Daoy (cell line): ENCODE data around the gene GFRA1. TPM values are rescaled to one million over a fixed set of nuclear protein-coding genes. Genes with fewer than 3 reads are reported as not detected.

Experiments used
- DNase-seq: peaks from one replicate; pipeline ENCODE4 v3.0.0-alpha.2; 2015; ENCODE audit warnings: low read depth
- total RNA-seq: library from RNA; depleted of rRNA; stranded (reverse); fragments of >200 nt; shearing (Covaris generic); gene quantifications from 2 replicates; pipeline ENCODE4 v1.2.3, GENCODE V29; 2014

GFRA1 gene
- total RNA-seq, 1 experiment from 2014 or later: 1.1 TPM

DNA sequence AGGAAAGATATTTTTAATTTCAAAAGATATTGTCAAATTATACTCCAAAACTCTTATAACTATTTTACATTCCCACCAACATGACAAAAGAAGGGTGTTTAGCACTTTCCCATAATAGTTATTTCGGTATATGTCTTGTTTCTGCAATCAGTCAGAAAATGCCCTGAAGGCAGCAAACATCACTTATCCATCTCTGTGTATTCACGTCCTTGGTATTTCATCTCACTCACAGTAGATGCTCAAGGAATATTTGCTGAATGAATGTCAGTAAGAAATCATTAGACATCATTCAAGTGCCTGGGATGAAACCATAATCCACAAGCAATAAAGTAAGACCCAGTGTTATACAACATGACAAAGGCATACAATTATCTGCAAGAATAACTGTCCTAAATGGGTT lies 112.7 kb downstream of the GFRA1 start:
- DNase-seq: no peak

DNA sequence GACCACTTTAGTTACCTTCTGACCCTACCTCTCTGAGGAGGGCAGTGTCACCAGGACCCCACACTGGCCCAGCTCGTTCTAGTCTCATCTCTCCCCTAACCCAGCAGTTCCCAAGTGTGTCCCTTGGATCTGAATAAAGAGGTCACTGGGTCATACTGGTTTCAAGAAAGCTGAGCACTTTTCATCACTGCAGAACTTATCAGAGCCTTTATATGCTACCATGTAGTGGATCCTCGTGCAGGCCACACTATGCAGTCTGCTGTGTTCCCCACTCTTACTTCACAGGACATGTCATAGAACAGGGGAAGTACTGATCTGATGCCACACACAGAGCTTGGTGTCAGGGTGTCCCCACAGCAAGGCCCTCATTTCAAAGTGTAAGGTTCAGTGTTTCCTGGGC lies 113.8 kb downstream of the GFRA1 start:
- no peak for DNase-seq

DNA sequence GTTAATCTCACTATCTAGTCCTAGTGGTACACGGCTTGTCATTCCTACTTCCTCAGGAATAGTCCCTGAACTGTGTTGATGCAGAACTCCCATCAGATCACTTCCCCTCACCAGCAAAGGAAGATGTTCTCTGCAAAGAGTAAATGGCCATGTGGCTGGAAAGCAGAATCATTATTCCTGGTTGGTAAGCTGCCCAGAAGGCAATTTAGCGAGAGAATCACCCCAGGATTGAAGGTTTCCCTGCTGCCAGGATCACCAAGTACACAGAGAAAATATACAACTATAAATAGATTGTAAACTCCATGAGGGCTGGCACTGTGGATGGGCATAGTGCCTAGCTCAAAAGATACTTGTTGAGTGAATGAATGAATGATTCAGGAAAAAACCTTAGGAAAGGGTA lies 115.0 kb downstream of the GFRA1 start:
- no peak for DNase-seq

DNA sequence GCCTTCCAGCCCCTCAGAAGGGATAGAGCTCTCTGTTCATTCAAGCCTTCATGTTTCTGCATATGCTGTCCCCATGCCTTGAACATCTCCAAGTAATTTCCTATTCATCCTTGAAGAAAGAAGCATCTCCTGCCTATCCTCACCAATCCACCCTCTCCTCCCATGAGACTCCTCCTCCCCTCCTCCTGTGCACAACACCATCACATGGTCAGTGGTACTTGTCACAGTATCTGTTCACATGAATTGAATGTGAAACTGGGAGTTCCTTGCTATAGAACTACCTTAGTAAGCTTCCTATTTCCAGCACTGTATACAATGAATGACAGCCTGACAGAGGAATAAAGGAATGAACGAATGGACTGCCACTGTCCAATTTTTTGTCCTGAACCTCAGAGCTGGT lies 115.5 kb downstream of the GFRA1 start:
- no peak for DNase-seq

DNA sequence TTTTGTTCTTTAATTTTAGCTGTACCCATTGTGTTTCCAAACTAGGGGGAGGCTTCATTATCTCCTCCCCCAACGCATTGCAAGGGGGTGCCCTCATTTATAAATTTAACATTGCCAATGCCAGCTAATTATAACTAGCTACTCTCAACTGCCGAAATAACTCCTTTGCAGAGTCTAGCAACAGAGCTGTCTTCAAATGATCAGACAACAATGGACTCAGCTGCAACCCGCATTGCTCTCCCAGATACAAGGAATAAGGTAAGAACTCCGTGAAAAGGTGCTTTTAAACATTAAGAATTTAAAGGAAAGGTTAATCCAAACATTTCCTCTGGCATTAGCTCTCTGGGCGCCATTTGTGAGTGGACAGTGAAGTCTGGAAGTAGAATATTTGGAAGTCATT lies 116.2 kb downstream of the GFRA1 start:
- DNase-seq: no peak

DNA sequence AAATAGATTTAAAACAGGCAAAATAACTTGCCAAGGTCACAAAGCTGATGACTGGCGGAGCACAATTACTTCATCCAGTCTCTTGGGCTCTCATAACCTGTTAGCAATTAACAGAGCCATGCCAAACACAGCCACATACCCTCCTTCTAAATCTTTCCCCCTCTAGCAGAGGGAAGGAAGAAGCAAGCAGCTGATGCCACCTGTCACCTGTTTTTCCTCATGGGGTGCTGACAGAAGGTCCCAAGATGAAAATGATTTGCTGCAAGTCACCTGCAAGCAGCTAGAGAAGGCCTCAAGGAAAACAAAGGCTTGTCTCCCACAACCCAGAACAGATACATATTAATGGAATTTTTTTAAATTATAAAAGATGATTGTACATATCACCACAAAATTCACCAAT lies 117.8 kb downstream of the GFRA1 start:
- DNase-seq: no peak

DNA sequence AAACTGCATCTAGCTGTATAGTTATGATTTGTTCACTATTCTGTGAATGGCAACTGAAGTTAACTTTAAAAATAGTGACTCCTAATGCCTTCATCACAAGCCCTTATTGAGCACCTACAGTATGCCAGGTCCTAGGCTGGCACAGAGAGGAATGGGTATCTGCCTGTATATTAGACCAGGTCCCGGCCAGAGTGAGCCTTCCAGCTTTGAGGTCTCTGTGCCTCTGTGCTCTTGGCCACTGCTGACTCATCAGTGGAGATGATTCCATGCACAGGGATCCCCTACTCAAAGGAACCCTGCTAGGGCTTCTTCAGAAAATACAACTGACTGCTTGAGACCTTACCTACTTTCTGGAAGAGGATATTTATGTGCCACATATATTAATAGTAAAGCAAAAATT lies 118.4 kb downstream of the GFRA1 start:
- DNase-seq: no peak

DNA sequence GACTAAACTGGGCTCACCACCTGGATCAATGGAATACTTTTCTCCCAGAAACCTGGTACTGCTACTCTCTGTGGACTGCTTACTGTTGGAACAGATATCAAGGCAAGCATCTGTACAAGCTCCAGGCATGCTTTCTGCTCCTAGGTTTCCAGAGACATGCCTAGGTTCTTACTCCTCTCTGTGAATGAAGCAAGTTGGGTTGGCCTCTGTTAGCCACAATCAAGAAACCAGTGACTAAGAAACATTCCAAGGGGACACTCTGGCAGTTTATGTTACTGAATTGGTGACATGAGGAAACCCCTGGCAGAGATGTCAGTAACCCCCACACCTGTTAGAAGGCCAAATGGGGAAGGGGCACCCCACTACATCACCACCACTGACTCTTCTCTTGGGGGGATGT lies 121.9 kb downstream of the GFRA1 start:
- DNase-seq: no peak

DNA sequence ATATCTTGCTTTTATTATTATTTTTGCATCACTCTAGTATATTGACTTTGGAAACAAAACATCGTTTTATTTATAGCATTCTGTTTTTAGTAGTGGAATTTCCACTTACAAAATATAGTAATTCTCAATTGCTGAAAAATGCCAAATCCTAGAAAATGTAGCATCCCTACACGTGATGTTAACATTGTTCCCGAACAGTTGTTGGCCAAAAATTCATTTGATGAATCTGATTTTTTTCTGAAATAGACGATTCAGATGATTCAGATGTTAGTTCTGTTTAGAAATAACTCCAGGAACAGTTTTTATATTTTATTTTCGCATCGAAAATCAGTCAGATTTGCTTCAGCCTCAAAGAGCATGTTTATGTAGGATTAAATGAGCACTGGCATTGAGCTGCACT lies 122.4 kb downstream of the GFRA1 start:
- no peak for DNase-seq

DNA sequence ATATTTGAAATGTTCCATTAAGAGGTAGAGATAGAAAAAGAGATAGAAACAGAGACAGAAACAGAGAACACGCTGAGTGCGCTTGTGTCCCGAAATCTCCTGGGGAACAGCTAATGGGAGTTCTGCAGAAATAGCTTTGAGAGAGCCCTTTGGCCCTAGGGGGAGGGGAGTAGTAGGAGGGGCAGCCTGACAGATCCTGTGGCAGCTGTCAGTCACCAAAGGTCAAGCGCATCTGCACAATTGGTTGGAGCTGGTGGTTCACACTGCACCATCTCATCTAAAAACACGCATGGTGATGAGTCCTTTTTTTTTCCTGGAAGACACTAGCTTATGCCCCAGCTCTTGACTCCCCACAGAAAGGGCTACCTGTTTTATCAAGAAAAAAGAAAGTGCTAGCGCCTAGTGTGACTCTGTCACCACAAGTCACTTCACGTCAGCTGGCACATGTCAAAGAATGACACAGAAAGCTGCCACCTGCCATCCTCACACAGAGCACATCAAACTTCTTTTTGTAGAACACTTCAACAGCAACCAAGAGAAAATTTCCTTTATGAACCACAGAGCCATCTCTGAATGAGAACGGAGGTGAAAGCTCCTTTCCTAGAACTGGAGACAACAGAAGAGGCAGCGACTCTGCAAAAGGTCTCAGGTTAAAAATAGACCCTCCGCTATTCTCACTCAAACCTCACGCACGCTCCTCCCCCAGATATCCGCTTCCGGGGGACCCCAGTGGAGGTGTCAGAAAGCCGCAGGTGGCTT lies 125.7 kb downstream of the GFRA1 start:
- no peak for DNase-seq

DNA sequence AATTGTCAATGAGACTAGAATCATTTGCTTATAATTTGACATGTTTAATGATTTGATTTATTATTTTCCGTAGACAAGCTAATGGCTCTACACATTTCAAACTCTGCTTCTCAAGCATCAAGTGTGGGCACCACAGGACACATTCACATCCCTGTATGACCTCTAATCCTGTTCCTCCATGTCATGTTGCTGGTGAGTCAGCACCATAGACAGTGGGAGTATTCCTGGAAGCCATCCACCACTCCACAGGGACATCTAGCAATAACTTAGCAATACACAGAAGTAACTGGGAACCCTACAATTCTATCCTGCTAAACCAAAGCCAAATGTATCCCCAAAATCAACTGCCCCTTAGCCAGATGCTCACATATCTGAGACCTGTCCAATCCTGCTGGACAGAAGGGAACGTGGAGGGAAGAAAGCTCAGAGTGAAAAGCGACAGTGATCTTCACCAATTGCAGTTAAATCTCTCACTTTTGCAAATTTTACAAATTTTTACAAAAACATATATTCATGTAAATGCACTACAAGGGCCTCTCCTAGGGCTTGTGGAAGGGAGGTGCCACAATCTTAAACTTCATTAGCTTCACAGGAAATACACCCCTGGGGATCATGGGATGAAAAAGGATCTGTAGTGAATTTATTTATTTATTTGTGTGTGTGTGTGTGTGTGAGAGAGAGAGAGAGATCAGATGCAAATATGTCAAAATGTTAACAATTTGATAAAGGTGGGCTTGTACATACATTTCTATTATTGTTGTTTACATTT lies 126.5 kb downstream of the GFRA1 start:
- peak; percentile 35 for DNase-seq

DNA sequence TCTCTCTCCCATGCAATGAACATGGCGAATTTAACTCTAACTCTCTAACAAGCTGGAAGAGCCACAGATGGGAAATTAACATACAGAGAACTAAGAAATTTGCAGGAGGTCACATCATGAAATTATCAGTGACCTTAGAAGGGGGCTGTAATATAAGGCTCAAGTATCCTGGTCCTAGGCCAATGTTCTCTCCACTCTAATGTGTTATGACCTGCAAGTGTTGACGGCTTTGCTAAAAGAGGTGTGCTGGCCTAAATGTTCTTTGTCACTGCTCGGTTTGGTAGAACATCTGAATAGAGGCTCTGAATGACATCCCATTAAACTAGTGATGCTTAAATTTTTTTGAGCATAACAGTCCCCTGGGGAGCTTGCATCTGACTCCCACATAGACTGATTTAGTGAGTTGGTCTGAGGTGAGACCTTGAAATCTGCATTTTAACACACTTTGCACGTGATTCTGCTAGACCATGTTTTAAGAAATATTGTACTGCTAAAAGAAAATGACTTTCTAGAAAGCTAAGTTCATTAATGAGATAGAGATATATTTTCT lies 129.3 kb downstream of the GFRA1 start:
- DNase-seq: no peak

DNA sequence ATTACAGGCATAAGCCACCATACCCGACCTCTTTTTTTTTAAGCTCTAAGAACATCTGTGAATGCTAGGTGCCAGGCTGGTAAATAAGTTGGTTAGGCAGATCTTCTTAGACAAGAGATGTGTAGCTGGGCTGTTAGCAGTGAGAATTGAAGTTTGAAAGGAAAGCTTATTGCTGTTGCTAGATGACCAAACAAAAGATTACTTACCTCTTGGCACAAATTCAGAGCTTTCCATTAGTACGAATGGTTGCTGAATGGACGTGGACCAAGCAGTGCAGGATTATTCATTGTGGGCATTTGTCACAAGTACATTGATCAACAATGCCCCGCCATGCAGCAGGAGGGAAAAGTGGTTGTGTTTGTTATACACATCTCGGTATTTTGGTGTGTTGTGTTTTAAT lies 131.2 kb downstream of the GFRA1 start:
- no peak for DNase-seq

DNA sequence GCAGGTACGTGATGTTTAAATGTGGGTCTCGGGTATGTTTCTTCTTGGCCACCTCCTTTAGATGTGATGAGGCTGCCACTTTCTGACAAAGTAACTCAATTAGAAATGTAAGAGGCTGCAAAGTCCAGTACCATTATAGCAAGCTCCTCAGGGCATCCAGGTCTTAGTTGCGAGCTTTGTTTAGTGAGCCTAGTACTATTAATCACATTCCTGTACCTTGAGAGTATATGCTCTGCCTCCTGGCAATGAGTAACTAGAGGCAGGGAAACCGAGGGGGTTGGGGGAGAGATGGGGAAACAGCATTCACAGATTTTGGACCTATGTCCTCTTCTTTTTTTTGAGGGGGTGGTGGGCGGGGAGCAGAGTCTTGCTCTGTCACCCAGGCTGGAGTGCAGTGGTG lies 131.8 kb downstream of the GFRA1 start:
- DNase-seq: no peak

DNA sequence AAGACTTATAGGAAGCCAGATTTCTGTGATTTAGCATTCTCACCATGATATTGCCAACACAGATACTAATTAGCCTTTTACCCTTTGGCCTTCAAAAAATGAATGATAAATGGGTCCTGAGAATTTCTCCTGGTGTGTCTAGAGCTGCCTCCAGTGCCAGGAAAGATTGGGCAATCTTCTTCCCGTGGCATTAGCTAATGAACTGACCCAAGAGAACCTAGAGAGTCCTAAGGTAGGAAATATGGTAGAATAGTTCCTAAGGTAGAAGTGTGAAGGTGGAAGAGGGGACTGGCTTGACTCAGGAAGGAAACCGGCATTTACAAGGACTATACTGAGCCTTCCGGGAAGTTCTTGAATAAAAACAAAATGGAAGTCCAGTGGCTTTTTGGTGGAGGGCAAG lies 133.1 kb downstream of the GFRA1 start:
- DNase-seq: no peak

DNA sequence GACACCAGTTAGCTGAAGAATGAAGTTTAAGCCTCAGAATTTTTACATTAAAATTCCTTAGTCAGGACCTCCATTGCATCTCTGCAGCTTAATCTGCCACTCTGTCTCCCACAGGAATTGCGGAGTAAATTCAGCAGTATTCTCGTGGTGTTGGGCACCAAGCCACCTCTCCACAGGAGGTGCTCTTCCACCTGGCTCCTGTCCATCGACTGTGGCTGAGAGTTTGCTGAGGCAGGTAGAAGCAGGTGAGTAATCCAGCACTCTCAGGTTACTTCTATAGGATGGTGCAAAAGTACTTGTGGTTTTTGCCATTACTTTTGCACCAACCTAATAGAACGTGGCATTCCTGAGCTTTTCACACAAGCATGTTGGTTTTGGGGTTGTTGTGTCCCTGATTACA lies 134.1 kb downstream of the GFRA1 start:
- no peak for DNase-seq

DNA sequence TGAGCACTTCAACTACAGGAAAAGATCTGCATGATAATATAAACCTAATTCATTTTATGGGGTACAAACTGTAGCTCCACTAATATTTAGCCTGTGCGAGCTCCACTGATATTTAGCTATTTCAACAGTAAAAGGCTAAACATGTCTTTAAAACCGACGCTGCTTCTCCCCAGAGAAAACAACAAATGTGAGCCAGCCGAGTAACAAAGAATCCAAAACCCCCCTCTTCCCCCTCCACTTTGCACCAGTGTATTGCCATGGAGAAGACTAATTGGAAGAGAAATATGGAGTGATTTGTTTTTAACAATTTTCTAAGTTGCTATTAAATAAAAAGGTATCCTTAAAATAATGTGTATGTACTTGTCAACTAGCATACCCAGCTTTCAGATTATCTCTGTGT lies 136.7 kb downstream of the GFRA1 start:
- no peak for DNase-seq

DNA sequence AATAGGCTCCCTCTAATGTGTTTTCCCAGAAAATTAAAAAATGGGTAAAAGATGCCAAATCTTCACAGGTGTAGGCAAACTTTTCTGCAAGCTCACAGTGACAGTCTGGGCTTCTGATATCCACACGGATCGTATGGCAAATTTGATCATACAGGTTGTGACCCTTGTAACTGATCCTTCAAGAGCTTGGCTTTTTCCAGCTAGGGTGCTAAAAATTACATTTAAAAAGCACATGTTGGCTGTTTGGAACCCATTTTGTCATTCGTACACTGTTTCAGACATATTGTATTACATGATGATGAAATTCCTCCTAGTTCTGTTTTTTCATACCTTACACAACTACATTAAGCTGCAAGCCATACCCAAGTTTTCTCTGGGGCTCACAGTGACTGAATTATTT lies 138.7 kb downstream of the GFRA1 start:
- no peak for DNase-seq

DNA sequence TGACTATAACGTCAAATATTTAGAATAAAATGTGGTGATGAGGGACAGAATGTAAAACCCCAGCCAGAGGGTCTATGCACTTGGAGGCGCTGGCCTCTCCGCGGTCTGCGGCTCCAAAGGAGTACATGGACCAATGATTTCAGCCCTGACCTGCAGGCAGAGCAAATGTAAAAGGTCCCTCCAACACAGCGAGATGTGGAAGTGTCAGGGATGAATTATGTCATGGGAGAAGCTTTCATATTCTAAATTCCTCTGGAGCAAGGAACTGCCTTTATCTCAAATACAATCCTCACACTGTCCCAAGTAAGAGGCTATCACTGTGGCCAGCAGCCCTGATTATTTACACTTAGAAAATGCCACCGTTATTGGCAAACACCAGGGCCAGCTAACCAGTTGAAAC lies 139.4 kb downstream of the GFRA1 start:
- DNase-seq: no peak

DNA sequence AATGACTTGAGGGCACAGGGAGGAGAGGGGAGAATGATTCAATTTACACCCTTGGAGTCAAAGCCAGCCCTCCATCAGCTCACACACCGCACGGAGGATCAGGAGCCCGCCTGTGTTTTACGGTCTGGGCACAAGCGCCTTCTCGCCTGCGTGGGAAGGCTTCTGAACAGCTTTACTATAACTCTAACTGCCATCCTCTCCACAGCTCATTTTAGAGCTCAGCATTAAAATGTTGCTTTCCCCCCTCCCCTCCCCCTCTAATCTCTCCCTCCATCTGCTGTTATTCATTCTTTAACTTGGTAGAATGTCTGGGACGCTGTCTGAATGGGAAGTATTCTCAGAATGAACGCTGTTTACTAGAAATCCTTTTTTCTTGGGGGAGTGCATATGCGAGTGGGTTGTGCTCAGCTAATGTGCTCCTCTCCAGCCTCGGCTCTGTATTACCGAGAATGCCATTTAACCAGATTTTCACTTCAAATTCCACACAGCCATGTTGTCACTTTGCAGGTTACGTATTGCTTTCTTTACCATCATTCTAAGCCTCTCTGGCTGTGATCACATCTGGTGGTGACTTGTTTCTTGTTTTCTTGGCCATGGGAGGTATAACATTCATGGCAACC lies 140.1 kb downstream of the GFRA1 start:
- DNase-seq: no peak

DNA sequence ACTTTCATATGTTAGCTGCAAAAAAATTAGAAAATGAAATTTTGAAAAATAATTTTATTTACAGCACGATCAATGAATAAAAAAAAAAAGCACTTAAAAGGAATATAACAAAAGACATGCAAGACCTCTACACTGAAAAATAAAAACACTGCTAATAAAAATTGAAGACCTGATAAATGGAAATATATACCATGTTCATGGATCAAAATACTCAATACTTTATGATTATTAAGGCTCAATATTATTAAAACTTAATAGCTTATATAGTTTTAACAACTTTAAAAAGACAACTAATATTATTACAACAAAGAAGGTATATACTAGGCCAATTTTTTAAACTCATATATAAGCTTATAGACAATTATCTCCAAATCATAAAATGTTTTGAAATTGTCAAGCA lies 143.0 kb downstream of the GFRA1 start:
- DNase-seq: no peak

DNA sequence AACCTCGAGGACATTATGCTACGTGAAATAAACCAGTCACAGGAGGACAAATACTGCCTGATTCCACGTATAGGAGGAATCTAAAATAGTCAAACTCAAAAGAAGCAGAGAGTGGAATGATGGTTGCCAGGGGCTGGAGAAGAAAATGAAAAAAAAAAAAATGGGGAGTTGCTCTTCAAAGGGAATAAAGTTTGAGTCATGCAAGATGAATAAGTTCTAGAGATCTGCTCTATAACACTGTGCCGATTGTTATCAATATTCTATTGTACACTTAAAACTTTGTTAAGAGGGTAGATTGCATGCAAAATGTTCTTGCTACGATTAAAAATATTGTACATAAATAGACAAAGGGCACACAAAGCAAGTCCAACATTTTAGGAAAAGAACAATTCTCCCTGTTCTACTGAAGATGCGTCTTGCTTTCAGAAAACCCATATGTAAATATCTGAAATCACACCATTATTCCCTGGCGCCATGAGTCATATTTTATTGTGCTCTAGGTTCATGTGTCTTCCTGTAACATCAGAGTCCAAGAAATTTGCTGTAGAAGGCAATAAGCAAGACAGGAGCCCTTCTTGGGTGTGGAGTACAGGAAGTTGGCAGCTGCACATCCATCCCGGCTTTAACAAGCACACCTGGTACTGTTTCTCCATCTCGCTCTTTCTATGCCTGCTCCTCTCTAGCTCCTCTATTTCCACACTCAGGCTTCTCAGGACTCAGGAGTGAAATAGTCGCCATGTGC lies 145.9 kb downstream of the GFRA1 start:
- no peak for DNase-seq
